GM19099 (cell line): ENCODE results near the gene DOCK7.

Experiments used
- POLR2A ChIP-seq: IDR thresholded peaks from 3 replicates; pipeline ENCODE4 v1.6.1; 2011; ENCODE audit warnings: low read depth; ENCODE audit not compliant: insufficient read length; ENCODE audit errors: extremely low read depth

The DOCK7 gene

GRCh38 chr1:62637392-62638105, 50.6 kb downstream of the DOCK7 start:
- TF ChIP-seq POLR2A = no peak

- TF ChIP-seq POLR2A = no peak
Measured at GRCh38 chr1:62628506-62628905, 59.7 kb downstream of the DOCK7 start.

- TF ChIP-seq POLR2A = no peak
Measured at GRCh38 chr1:62625415-62625814, 62.8 kb downstream of the DOCK7 start.

GRCh38 chr1:62621907-62622306, 66.3 kb downstream of the DOCK7 start:
- no peak for TF ChIP-seq POLR2A

GRCh38 chr1:62613890-62614289, 74.3 kb downstream of the DOCK7 start:
- no peak for TF ChIP-seq POLR2A

GRCh38 chr1:62613325-62613727, 74.9 kb downstream of the DOCK7 start:
- TF ChIP-seq POLR2A = no peak

GRCh38 chr1:62612770-62613169, 75.4 kb downstream of the DOCK7 start:
- TF ChIP-seq POLR2A = no peak

GRCh38 chr1:62608905-62609304, 79.3 kb downstream of the DOCK7 start:
- no peak for TF ChIP-seq POLR2A

GRCh38 chr1:62601457-62601856, 86.7 kb downstream of the DOCK7 start:
- no peak for TF ChIP-seq POLR2A

GRCh38 chr1:62599044-62599443, 89.1 kb downstream of the DOCK7 start:
- no peak for TF ChIP-seq POLR2A

- TF ChIP-seq POLR2A = no peak
Measured at GRCh38 chr1:62597281-62597680, 90.9 kb downstream of the DOCK7 start, which contains the start of gene ANGPTL3. Gene ANGPTL3 (plus strand): TSS chr1:62597520. CDS start chr1:62597567, 47 bp downstream.

- TF ChIP-seq POLR2A = no peak
Measured at GRCh38 chr1:62595647-62596046, 92.5 kb downstream of the DOCK7 start.

GRCh38 chr1:62593825-62594394, 94.3 kb downstream of the DOCK7 start:
- TF ChIP-seq POLR2A = no peak

- TF ChIP-seq POLR2A = no peak
Measured at GRCh38 chr1:62590970-62591368, 97.2 kb downstream of the DOCK7 start.

- TF ChIP-seq POLR2A = no peak
Measured at GRCh38 chr1:62590255-62590969, 97.8 kb downstream of the DOCK7 start.

- TF ChIP-seq POLR2A = no peak
Measured at GRCh38 chr1:62589321-62589720, 98.9 kb downstream of the DOCK7 start.
